Activated CD4-positive, alpha-beta T cell treated with anti-CD3 and anti-CD28 coated beads for 48 hours (primary cell): Measurements from ENCODE around the gene HTR7.

Source experiments
- DNase-seq: peaks from one replicate; pipeline ENCODE4 v3.0.0-alpha.2; 2020

Gene HTR7

DNA sequence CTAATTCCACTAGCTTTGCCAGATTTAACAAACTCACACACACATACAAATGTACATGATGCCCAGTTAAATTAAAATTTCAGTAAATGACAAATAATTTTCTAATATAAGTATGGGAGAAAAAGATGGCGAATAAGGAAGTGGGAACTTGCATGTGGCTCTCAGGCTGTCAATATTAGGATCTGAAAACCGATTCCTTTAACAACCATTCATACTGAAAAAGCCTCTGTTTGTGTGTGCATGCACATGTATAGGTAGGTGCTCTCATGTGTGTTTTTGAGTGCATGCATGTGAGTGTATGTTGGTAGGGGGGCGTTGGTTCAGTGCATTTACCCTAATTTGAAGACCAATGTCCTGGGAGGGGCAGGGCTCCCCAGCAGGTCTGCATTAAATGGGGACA, 125.3 kb downstream of the HTR7 start:
- no peak for DNase-seq

DNA sequence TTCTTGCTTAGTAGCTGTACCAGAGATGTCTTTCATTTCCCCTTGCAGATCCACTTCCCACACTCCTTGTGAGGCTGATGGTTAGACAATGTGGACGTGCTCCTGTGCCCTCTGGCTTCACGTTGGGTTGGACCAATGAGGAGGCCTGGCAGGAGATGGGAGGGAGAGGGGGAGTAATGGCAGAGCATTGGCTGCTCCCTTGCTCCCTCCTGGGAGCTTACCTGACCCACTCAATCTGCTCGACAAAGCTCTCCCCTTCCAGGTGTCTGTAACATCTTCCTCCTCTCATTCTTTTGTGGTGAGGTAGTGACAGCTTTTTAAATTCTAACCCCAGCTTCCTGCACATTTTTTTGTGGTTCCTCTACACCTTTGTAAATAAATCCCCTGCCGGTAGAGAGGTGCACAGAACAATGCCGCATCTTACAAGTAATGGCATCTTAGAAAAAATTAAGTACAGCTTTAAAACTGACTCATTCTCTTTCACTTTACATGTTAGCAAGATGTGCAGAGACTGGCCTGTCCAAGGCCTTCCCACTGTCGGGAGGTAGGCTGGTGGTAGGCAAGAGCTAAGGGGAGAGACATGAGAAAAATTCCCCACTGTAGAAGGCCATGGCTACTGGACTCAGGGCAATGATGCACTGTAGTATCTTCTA, 134.3 kb downstream of the HTR7 start:
- DNase-seq = no peak

DNA sequence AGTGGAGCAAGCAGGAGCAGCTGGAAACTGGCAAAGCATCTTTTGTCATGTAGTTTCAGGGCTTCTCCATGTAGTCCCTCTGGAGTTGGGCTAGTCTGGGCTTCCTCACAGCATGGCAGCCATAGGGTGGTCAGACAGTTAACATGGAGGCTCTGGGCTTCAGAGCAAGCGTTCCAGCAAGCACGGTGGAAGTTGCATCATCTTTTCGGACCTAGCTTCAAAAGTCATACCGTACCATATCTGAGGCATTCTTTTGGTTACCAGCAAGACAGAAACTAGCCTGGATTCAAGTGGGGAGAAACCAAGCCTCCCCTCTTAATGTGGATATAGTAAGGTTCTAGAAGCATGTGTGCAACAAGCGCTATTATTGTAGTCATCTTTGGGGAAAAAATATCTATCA, 135.0 kb downstream of the HTR7 start:
- no peak for DNase-seq

DNA sequence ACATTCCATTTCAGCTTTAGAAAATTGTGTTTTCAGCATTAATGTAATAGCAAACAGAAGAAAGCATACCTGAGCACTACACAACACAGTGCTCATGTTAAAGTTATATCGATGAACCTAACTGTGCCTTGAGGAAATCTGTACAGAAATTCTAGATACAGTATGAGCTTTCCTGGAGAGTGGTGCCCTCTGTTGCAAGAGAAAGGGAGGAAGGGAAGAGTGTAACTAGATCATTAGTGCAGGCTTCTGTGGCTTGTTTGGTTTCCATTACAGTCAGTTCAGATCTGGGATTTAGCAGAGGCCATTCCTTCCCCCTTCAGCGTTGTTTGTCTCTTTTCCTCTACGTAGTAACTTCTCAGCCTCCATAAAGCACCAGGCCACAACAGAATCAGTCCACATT, 139.7 kb downstream of the HTR7 start:
- DNase-seq = no peak

DNA sequence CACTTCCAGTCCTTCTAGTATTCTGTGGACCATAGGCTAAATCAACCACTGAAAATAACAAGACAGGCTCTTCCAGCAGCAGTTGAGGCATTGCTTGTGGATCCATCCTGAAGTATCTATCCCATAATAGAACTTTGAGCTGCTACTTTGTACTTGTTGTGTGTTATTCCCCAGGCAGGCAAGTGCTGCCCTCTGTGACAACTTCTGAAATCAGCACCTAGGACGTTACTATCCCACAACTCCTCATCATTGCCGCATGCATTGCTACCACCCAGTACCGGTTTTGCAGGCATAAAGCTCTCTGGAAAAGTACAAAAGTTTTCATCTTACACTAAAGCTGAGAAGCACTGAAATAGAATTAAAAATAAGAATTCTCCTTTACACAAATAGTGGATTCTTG, 145.3 kb downstream of the HTR7 start:
- DNase-seq = no peak

DNA sequence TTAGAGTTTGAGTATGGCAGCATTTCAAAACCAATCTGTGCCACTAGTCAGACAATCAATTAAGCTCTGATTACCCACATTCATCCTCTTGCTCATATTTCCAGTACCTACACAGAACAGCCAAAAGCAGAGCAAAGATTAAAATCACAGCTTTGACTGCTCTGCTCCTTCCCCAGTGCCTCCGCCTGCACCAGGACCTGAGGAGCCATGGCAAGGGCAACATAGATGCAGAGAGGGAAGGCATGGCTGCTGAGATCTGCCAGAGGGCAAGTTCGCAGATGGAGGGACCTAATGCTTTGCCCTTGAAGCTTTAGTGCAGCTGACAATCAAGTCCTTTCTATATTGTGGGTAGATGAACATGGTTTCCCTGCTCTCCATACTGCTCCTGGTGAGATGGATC, 148.1 kb downstream of the HTR7 start:
- no peak for DNase-seq

DNA sequence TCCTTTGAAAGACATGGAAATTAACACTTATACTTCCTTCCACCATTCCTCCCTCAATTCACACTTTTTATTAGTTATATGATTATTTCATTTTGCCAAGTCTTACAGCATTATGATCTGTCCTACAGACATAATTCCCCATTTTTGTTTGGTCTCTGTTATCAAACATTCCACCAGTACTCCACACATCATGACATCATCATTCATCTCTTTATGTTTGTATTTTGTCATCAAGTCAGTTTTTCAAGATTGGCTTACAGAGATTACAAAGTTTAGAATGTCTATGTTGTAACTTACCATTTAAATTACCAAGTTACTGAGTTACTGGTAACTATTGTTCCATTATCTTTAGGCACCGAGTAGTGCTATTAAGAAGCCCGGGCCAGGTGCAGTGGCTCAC, 150.2 kb downstream of the HTR7 start:
- DNase-seq = no peak

DNA sequence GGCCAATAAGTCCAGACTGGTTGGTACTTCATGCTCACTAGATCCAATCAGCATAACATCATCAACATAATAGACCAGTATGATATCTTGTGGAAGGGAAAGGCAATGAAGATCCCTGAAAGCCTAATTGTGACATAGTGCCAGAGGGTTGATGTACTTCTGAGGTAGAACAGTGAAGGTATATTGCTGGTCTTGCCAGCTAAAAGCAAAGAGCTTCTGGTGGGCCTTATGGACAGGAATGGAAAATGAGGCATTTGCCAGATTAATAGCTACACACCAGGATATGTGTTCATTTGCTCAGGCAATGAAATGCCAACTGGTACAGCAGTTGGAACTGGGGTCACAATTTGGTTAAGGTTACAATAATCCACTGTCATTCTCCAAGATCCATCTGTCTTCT, 156.4 kb downstream of the HTR7 start:
- no peak for DNase-seq

DNA sequence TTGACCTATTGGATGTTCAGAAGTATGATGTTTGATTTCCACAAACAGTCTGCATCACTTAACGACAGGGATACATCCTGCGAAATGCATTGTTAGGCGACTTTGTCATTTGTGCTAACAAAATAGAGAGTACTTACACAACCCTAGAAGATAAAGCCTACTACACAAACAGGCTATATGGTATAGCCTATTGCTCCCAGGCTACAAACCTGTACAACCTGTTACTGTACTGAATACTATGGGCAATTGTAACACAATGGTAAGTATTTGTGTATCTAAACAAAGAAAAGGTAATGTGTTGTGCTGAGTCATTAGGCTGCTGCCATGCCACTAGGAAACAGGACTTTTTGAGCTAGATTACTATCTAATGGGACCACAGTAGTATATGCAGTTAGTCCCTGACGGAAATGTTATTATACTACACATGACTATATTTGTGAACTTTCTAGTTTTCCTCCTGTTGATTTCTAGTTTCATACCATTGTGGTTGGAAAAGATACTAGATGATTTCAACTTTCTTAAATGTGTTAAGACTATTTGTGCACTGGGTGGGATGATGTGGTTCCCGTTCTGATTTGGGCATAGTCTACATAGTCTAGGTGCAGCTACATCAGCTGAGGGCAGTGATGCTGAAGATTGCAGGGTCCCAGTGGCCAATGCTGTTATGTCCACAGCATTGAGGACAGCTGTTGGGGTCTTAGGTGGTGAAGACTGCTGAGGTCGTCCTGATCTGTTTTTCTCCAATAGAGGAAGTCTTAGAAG, 161.7 kb downstream of the HTR7 start:
- DNase-seq = no peak
